Tibial artery (tissue), 4 donors: ENCODE data around the gene CHD2.

Experiments used
- DNase-seq, 2 donors: peaks; one replicate each; pipeline ENCODE4 v3.0.0-alpha.2; 2019
- H3K27ac ChIP-seq, 2 donors: fragments of 200-600 bp; sonication (generic) in 1 of 2; 1 replicate in 1 of 2; 2 replicates in 1 of 2; pipeline ENCODE4 v1.5.1; 2018 to 2019; ENCODE audit warnings: mild to moderate bottlenecking in 1 of 2
- H3K27me3 ChIP-seq, 2 donors: fragments of 200-600 bp; sonication (generic) in 1 of 2; one replicate each; pipeline versions ENCODE4 v1.5.1 to v1.6.0; 2016 to 2019
- H3K36me3 ChIP-seq, 3 donors: fragments of 200-600 bp; sonication (generic) in 2 of 3; one replicate each; pipeline ENCODE4 v1.5.1; 2016 to 2019; ENCODE audit warnings: mild to moderate bottlenecking in 2 of 3
- H3K4me1 ChIP-seq, 4 donors: fragments of 200-600 bp; sonication (generic) in 2 of 4; 1 replicate in 3 of 4; 2 replicates in 1 of 4; pipeline ENCODE4 v1.5.1; 2016 to 2019
- H3K4me3 ChIP-seq, 2 donors: fragments of 200-600 bp; sonication (generic) in 1 of 2; 1 replicate in 1 of 2; 2 replicates in 1 of 2; pipeline ENCODE4 v1.5.1; 2018 to 2019; ENCODE audit warnings: mild to moderate bottlenecking in 2 of 2
- H3K9me3 ChIP-seq, 3 donors: fragments of 200-600 bp; sonication (generic) in 1 of 3; one replicate each; pipeline ENCODE4 v1.5.1; 2016 to 2019
- intact Hi-C: fragments of 100-400 bp; cut with DNase I; formaldehyde crosslinking; loops from one replicate; pipeline ENCODE4 v1.15.0; 2023; ENCODE audit warnings: low total_unique reads
- TF ChIP-seq, protein P1 (sequence below), 2 experiments: fragments of 200-600 bp in 1 of 2; fragments of 450-650 bp in 1 of 2; IDR thresholded peaks; one replicate each; pipeline ENCODE4 v1.5.1; 2017 to 2019; ENCODE audit warnings: antibody characterized with exemption in 2 of 2, mild to moderate bottlenecking in 1 of 2, moderate library complexity in 1 of 2

CHD2 gene

DNA sequence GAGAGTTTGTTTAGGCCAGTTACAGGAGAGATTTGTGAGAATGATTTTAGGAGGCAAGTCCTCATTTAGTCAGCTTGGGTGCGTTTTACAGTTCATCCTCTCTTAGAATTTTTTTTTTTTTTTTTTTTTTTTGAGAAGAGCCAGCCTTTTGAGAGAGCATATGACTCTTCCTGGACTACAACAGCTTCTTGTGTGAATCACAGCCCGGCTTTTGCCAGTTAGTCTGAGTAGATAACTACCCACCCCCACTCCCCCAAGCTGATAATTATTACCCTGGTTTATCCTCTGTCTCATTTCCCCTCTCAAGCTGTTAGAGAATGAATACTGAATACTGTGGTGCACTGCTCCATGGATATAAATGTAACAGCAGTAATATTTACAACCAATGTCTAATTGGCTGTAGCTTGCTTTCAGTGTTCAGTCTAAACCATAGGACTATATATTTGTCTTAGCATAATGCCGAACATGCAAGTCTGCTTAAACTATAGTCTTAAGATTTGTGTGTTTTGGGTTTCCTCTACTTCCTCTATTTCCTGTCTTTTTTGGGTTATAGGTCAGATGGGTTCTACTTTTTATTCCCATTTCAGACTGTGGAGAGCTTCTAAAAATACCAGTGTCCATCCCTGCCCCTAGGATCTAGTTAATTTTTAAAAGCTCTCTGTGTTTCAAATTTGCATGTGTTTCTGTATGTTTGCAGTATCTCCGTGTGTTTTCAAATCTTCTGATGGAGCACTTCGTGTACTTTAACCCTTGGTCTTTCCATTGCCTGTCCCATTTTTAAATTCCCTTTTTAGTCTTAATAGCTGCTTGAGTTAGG is 8.0 kb downstream of the CHD2 start:
- Histone ChIP-seq H3K4me1 (peaks cover 0 to 90% (median 62%) of the 10 kb centered on the region in 4 donors), H3K4me3 (peak overlapping the region; percentile 1 to 24), H3K27me3 (no peaks in the 10 kb centered on the region), H3K27ac (peak overlapping the region; percentile 92 to 95), H3K9me3 (no peaks in the 10 kb centered on the region), H3K36me3 (no peaks in the 10 kb centered on the region)
- DNase-seq = peak in 1 of 2 donors; percentile 78
- intact Hi-C loops = no loop called here
- TF ChIP-seq, protein P1, sequence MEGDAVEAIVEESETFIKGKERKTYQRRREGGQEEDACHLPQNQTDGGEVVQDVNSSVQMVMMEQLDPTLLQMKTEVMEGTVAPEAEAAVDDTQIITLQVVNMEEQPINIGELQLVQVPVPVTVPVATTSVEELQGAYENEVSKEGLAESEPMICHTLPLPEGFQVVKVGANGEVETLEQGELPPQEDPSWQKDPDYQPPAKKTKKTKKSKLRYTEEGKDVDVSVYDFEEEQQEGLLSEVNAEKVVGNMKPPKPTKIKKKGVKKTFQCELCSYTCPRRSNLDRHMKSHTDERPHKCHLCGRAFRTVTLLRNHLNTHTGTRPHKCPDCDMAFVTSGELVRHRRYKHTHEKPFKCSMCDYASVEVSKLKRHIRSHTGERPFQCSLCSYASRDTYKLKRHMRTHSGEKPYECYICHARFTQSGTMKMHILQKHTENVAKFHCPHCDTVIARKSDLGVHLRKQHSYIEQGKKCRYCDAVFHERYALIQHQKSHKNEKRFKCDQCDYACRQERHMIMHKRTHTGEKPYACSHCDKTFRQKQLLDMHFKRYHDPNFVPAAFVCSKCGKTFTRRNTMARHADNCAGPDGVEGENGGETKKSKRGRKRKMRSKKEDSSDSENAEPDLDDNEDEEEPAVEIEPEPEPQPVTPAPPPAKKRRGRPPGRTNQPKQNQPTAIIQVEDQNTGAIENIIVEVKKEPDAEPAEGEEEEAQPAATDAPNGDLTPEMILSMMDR (IDR thresholded peaks at IDR 0.05) = no peak

DNA sequence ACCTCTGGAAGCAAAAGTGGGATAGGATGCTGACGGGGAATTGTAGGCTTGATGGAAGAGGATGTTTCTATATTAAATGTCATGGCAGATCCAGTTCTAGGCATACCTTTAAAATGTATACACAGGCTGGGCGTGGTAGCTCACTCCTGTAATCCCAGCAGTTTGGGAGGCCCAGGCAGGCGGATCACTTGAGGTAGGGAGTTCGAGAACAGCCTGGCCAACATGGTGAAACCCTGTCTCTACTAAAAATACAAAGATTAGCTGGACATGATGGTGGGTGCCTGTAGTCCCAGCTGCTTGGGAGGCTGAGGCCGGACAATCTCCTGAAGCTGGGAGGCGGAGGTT is 8.6 kb downstream of the CHD2 start:
- TF ChIP-seq, protein P1 (IDR thresholded peaks at IDR 0.05) = no peak
- H3K4me1 ChIP-seq = peaks cover 0 to 90% (median 65%) of the 10 kb centered on the region in 4 donors
- no peaks in the 10 kb centered on the region for H3K9me3 ChIP-seq
- peak overlapping the region in 1 of 2 donors; percentile 24 for H3K4me3 ChIP-seq
- H3K27ac ChIP-seq = peak overlapping the region; percentile 92 to 95
- H3K27me3 ChIP-seq = no peaks in the 10 kb centered on the region
- intact Hi-C loops = no loop called here
- H3K36me3 ChIP-seq = no peaks in the 10 kb centered on the region
- no peak for DNase-seq

DNA sequence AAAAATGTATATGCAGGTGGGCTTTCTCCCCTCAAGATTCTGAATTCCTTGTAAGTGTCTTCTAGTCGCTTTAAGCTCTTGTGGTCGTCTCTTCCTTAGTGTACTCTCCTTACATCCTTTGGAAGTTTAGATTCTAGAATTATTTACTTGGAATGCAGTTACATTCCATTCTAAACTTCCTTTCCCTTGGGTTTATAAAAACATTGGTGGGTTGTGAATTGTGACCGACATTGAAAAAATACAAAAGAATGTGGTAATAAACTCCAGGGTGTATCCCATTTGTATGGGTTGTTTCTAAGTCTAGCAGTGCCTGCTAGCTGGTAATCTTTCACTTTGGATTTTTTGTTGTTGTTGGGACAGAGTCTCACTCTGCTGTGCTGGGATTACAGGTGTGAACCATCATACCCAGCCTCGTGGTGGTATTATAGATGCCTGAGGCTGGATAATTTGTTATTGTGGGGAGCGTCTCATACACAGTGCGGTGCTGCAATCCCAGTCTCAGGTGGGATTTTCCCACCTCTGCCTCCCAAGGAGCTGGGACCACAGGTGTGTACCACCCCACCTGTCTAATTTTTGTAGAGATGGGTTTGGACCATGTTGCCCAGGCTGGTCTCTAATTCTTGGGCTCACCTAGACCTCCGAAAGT is 9.1 kb downstream of the CHD2 start:
- intact Hi-C loops = no loop called here
- Histone ChIP-seq H3K27ac (peak overlapping the region; percentile 92 to 95), H3K4me3 (no peak overlapping the region), H3K9me3 (no peaks in the 10 kb centered on the region), H3K36me3 (no peaks in the 10 kb centered on the region), H3K4me1 (peaks cover 0 to 94% (median 69%) of the 10 kb centered on the region in 4 donors), H3K27me3 (no peaks in the 10 kb centered on the region)
- TF ChIP-seq, protein P1 (IDR thresholded peaks at IDR 0.05) = no peak
- DNase-seq = no peak

DNA sequence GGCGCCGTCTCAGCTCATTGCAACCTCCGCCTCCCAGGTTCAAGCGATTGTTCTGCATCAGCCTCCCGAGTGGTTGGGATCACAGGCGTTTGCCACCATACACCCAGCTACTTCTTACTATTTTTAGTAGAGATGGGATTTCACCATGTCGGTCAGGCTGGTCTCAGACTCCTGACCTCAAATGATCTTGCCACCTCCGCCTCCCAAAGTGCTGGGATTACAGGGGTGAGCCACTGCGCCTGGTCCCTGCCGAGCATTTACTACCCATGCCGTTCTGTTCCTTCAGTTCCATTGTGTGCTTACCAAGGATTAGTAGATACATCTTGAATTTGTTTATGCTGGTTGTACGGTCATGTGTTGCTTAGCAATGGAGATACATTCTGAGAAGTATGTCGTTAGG is 10.3 kb downstream of the CHD2 start:
- TF ChIP-seq, protein P1 (IDR thresholded peaks at IDR 0.05) = no peak
- no peak overlapping the region for H3K4me3 ChIP-seq
- peak overlapping the region; percentile 92 to 95 for H3K27ac ChIP-seq
- intact Hi-C loops = no loop called here
- H3K4me1 ChIP-seq = peaks cover 0 to 100% (median 76%) of the 10 kb centered on the region in 4 donors
- H3K27me3 ChIP-seq = no peaks in the 10 kb centered on the region
- H3K36me3 ChIP-seq = no peaks in the 10 kb centered on the region
- no peak for DNase-seq
- no peaks in the 10 kb centered on the region for H3K9me3 ChIP-seq

DNA sequence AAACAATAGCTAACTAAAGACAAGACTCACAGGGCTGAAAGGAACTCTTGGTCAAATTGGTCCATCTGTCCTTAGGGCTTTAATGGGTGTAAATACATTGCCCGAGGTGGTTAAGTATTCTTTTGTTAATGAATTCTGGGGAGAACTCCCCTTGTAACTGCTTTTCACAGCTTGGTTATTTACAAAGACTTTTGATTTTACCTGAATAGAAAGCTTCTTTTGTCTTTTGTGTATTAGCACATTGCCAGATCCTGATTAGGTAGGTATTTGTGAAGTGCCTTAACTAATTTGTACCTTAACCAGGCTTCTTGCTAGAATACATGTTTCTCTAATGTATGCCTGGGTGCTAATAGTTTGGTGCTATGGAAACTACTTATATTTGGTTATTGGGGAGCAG is 14.0 kb downstream of the CHD2 start:
- intact Hi-C loops = no loop called here
- H3K4me1 ChIP-seq = peaks cover 0 to 98% (median 66%) of the 10 kb centered on the region in 4 donors

More for the DNA sequence above, 14.0 kb downstream of the CHD2 start:
- Histone ChIP-seq H3K27me3 (no peaks in the 10 kb centered on the region), H3K27ac (peak overlapping the region; percentile 92 to 95), H3K4me3 (no peak overlapping the region), H3K36me3 (no peaks in the 10 kb centered on the region), H3K9me3 (no peaks in the 10 kb centered on the region)
- DNase-seq = no peak
- TF ChIP-seq, protein P1 (IDR thresholded peaks at IDR 0.05) = no peak
